Progenitor cell of endocrine pancreas (in vitro differentiated cells): ENCODE results near the gene KRT85. TPM values are rescaled to one million over a fixed set of nuclear protein-coding genes. Genes with fewer than 3 reads are reported as not detected.
A peak's percentile ranks its signal among the peaks of the same experiment; 100 is the strongest.
"Not testable (repeated sequence)": the region's sequence is repeated elsewhere in the genome, so short reads cannot be mapped to it uniquely, and the experiment has no call there.

Source experiments
- DNase-seq: peaks from one replicate; pipeline ENCODE4 v3.0.0; 2021; ENCODE audit warnings: low spot score; ENCODE audit not compliant: unreplicated experiment
- H3K27ac Mint-ChIP-seq: 2 replicates; pipeline ENCODE4 v1.8.0; 2021; ENCODE audit warnings: mild to moderate bottlenecking, moderate library complexity, mixed read lengths
- H3K27me3 Mint-ChIP-seq: 2 replicates; pipeline ENCODE4 v1.8.0; 2021; ENCODE audit warnings: mixed read lengths
- H3K36me3 Mint-ChIP-seq: 2 replicates; pipeline ENCODE4 v1.8.0; 2022; ENCODE audit warnings: mixed read lengths; ENCODE audit not compliant: insufficient read depth
- H3K4me1 Mint-ChIP-seq: 2 replicates; pipeline ENCODE4 v1.8.0; 2021; ENCODE audit warnings: low read depth, mixed read lengths
- H3K4me3 Mint-ChIP-seq: 2 replicates; pipeline ENCODE4 v1.8.0; 2021; ENCODE audit warnings: low read depth, mild to moderate bottlenecking, moderate library complexity, mixed read lengths
- H3K9me3 Mint-ChIP-seq: 2 replicates; pipeline ENCODE4 v1.8.0; 2021; ENCODE audit warnings: low read depth, mixed read lengths
- total RNA-seq: library from RNA; stranded (reverse); gene quantifications from 2 replicates; pipeline ENCODE4 v1.2.1, GENCODE V29; 2021
- TF ChIP-seq, protein P1 (sequence below): fragments of 200-600 bp; sonication (generic); IDR thresholded peaks from one replicate; pipeline ENCODE4 v1.5.0; 2021; ENCODE audit warnings: antibody characterized with exemption, mild to moderate bottlenecking; ENCODE audit not compliant: unreplicated experiment

The KRT85 gene
- total RNA-seq, 1 donor from 2014 or later = not detected

DNA sequence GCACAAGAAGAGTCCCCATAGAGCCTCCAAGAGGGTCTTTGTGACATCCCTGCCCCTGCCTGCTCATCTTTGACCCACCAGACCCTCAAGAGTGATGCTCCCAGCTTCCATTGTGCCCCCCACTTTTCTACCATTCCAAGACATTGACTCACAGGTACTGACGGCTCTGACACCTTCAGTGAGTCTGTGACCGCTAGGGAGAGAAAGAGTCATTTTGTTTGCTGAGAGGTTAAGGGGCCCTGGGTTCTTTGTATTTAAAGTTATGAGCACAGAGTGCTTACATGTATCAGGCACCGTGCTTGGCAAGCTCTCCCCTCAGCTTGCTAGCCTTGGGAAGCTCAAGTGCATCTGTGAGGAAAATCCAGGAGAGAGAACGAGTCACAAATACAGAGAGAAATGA is 45.9 kb upstream of the KRT85 start:
- TF ChIP-seq, protein P1, sequence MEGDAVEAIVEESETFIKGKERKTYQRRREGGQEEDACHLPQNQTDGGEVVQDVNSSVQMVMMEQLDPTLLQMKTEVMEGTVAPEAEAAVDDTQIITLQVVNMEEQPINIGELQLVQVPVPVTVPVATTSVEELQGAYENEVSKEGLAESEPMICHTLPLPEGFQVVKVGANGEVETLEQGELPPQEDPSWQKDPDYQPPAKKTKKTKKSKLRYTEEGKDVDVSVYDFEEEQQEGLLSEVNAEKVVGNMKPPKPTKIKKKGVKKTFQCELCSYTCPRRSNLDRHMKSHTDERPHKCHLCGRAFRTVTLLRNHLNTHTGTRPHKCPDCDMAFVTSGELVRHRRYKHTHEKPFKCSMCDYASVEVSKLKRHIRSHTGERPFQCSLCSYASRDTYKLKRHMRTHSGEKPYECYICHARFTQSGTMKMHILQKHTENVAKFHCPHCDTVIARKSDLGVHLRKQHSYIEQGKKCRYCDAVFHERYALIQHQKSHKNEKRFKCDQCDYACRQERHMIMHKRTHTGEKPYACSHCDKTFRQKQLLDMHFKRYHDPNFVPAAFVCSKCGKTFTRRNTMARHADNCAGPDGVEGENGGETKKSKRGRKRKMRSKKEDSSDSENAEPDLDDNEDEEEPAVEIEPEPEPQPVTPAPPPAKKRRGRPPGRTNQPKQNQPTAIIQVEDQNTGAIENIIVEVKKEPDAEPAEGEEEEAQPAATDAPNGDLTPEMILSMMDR = no peak
- DNase-seq = no peak
- H3K27me3 Mint-ChIP-seq = peaks cover 29% of the 10 kb centered on the region
- H3K9me3 Mint-ChIP-seq = peaks cover 3% of the 10 kb centered on the region
- peaks cover 18% of the 10 kb centered on the region for H3K4me1 Mint-ChIP-seq
- H3K36me3 Mint-ChIP-seq = peaks cover 2% of the 10 kb centered on the region
- no peak overlapping the region for H3K4me3 Mint-ChIP-seq
- no peak overlapping the region for H3K27ac Mint-ChIP-seq

GRCh38 chr12:52411815-52412214 is 44.5 kb upstream of the KRT85 start:
- TF ChIP-seq, protein P1 = no peak
- H3K4me1 Mint-ChIP-seq = peaks cover 18% of the 10 kb centered on the region
- no peak overlapping the region for H3K27ac Mint-ChIP-seq
- peaks cover 2% of the 10 kb centered on the region for H3K36me3 Mint-ChIP-seq
- peaks cover 3% of the 10 kb centered on the region for H3K9me3 Mint-ChIP-seq
- no peak overlapping the region for H3K4me3 Mint-ChIP-seq
- H3K27me3 Mint-ChIP-seq = peaks cover 23% of the 10 kb centered on the region
- no peak for DNase-seq

- DNase-seq, H3K4me3 Mint-ChIP-seq, H3K36me3 Mint-ChIP-seq, H3K9me3 Mint-ChIP-seq: not testable (repeated sequence)
- H3K27me3 Mint-ChIP-seq = peaks cover 18% of the 10 kb centered on the region
- H3K4me1 Mint-ChIP-seq = peaks cover 18% of the 10 kb centered on the region
- peak overlapping the region; percentile 68 for H3K27ac Mint-ChIP-seq
These were observed 43.4 kb upstream of the KRT85 start for GRCh38 chr12:52410589-52411248.

DNA sequence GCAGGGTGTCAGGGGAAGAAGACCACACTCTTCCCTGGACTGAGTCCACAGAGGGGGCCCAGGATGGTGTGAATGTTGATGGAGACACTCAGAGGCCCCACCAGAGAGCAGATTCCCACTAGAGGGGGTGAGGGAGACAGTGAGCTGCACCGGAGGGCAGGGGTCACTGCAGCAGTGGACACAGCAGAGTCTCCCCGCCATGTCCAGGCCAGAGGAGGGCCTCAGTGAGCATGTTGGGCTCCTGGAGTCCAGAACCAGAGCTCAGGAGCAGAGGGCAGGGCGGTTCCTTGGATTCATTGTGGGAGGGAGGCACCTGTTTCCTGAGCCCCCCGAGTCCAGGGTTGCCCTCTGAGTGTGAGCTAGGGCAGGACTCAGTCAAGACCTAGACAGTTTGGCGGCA is 40.6 kb upstream of the KRT85 start:
- no peak overlapping the region for H3K4me3 Mint-ChIP-seq
- DNase-seq = no peak

DNA sequence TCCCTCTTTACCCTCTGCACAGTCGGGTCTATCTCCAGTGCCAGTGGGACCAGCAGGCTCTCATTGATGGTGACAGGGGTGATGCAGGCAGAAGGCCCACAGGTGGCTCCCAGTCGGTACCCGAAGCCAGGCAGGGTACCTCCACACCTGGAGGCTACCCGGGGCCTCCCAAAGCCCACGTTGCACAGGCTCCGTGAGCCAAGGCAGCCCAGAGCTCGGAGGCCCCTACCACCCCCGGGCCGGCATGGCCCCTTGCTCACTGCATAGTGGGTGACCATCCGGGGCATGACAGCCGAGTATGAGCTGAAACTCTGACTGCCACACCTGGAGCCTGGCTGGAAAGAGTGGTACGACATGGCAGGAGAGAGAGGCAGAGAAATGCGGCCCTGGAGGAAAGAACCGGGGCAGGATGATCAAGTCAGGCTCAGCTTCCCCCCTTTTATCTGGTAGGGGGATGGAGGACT is 38.7 kb upstream of the KRT85 start, which contains the start of gene KRT82:
TSS of gene KRT82 (minus strand) at position 414 of the 464 bp plus-strand sequence. CDS start at position 356, 58 bp downstream.
- H3K4me3 Mint-ChIP-seq = no peak within 1 kb of the TSS
- peaks cover 43% of the 10 kb centered on the region for H3K27me3 Mint-ChIP-seq
- TF ChIP-seq, protein P1 = no peak
- H3K27ac Mint-ChIP-seq = no peak within 1 kb of the TSS
- H3K36me3 Mint-ChIP-seq = peaks cover 2% of the 10 kb centered on the region
- DNase-seq = no peak
- H3K4me1 Mint-ChIP-seq = peaks cover 7% of the 10 kb centered on the region
- H3K9me3 Mint-ChIP-seq = peaks cover 3% of the 10 kb centered on the region

More for the DNA sequence above, 40.6 kb upstream of the KRT85 start:
- Mint-ChIP-seq H3K4me1 (peaks cover 14% of the 10 kb centered on the region), H3K36me3 (peaks cover 2% of the 10 kb centered on the region), H3K9me3 (peaks cover 3% of the 10 kb centered on the region), H3K27ac (peak overlapping the region; percentile 71), H3K27me3 (peaks cover 26% of the 10 kb centered on the region)
- TF ChIP-seq, protein P1 = no peak

DNA sequence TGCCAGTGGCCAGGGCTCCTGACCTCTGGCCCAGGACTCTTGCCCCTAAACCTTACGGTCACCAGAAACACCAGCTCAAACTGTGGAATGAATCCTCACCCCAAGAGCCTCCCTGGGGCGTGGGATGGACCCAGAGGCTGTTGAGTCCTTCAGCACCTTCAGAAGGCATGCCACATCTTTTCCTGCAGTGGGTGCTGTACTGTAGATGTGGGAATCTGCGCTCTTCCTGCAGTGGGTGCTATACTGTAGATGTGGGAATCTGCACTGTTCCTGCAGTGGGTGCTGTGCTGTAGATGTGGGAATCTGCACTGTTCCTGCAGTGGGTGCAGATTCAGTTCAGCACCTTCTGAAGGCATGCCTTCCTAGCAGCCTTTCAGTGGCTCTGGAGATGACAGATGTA is 37.7 kb upstream of the KRT85 start:
- TF ChIP-seq, protein P1 = no peak
- Mint-ChIP-seq H3K4me3 (no peak overlapping the region), H3K27me3 (peaks cover 46% of the 10 kb centered on the region), H3K9me3 (peaks cover 3% of the 10 kb centered on the region), H3K4me1 (peaks cover 2% of the 10 kb centered on the region), H3K27ac (no peak overlapping the region), H3K36me3 (peaks cover 2% of the 10 kb centered on the region)
- no peak for DNase-seq
